NCI-H2029 (cell line): Measurements from ENCODE around the gene APC.

Source experiments
- DNase-seq: peaks from one replicate; lab custom pipeline; 2025; lab: John Stamatoyannopoulos, UW

APC gene

DNA sequence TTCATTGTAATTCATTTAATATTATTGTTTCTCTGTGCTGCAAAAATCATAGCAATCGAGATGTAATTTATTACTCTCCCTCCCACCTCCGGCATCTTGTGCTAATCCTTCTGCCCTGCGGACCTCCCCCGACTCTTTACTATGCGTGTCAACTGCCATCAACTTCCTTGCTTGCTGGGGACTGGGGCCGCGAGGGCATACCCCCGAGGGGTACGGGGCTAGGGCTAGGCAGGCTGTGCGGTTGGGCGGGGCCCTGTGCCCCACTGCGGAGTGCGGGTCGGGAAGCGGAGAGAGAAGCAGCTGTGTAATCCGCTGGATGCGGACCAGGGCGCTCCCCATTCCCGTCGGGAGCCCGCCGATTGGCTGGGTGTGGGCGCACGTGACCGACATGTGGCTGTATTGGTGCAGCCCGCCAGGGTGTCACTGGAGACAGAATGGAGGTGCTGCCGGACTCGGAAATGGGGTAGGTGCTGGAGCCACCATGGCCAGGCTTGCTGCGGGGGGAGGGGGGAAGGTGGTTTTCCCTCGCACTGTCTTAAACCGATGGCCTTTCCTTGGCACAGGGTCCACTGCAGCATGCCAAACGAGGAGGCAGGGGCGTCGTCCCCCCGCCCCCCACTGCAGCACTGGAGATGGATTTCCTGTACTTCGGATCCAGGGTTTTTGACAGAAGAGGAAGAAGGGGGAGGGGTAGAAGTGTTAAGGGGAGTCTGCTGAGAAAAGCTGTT, at the start of gene APC:
TSS of gene APC (plus strand) at position 423 of the 728 bp plus-strand sequence. CDS start 17,006 bp downstream, outside the sequence.
- peak; percentile 69 for DNase-seq

DNA sequence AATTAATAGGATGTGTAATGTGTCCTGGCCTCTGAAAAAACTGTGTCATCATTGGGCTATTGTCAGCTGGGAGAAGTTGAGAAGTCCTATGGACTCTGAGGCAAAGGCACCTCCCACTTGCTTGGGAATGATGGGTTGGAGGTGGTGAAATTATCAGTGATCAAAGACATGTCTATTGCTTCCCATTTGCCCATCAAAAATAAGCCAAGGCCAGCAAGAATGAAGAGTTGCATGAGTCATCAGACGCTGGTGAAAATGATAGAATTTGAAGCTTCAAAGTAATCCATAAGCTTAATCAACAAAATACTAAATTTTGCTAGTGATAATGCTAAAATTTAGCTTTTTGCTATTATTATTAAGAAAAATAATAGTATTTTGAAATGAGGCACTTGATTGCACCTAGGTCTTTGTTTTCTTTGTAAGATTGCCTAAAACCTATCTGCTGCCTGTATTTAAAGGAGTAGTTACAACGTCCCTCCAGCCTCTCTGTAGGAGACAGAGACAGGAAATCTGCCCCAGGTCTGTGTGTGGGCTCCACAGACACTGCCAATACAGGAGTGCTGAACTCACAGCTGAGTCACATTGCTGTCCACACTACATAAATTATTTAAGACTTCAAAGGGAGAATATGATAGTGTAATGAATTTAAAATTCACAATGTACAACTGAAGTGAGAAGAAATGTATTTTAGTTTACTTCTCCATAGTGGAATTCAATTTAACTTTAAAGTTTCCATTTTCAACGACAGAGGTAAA, 48.4 kb upstream of the APC start:
- DNase-seq: no peak

GRCh38 chr5:112690605-112691338, 46.9 kb upstream of the APC start:
- no peak for DNase-seq

DNA sequence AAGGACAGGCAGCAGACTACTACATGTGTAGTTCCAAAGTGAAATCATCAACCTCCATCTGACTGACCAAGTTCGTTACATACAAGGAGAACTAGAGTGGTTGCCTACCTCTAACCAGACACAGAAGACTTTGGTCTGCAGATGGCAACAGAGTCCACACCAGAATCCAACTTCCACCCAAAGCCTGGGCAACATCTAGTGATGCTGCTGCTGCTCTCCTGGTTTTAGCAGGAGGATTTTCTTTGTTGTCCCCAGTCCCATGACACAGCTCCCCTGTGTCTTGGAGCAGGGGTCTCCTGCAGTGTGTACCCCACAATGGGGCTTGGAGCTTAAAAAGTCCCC, 46.4 kb upstream of the APC start:
- DNase-seq: no peak

DNA sequence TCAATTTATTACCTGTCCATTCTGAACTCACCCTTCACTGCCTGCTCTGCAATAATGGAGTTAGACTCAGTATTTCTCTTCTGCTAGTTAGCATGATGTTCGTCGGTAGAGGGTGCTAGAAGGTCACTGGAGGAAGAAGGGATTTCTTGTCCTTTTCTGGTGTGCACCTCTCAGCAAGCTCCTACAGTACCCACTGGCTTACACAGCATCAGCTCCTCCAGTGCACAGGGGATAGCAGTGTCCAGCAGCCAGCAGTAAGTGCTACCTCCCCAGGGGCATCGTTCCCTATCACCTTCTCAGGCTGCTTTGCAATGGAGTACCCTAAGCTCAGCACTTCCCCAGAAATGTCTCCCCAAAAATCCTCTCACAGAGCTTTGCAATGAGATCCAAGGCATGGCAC, 45.9 kb upstream of the APC start:
- peak; percentile 23 for DNase-seq

- DNase-seq: no peak
These were observed 45.2 kb upstream of the APC start for GRCh38 chr5:112692472-112692871.

GRCh38 chr5:112693301-112693700, 44.4 kb upstream of the APC start:
- no peak for DNase-seq

GRCh38 chr5:112694853-112695709, 42.6 kb upstream of the APC start:
- DNase-seq: no peak

GRCh38 chr5:112696786-112697185, 40.9 kb upstream of the APC start:
- no peak for DNase-seq

- DNase-seq: no peak
These were observed 40.4 kb upstream of the APC start for GRCh38 chr5:112697322-112697721.

GRCh38 chr5:112697833-112698232, 39.9 kb upstream of the APC start:
- DNase-seq: no peak

- peak; percentile 28 for DNase-seq
These were observed 33.5 kb upstream of the APC start for GRCh38 chr5:112703866-112704820.

DNA sequence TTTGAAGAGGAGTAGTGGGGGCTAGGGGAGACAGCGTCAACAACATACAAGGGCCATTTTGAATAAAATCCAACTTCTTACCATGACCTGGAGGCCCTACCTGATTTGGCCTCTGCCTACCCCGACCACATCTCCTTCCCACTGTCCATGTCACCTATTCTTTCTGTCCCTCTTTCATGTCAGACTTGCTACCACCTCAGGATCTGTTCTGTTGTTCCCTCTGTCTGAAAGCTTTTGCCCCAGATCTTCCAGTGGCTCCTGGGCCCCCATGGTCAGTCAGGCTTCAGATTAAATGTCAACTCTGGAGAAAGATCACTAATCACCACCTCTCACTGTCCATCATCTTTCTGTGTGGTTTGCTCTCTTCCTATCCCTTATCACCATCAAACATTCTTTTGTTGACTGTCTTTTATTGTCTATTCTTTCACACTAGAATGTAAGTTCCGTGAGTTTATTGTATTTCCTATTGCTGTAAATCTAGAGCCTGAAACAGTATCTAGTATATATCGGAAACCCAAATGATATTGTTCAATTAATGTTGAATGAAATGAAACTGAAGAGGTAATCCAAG, 31.2 kb upstream of the APC start:
- DNase-seq: no peak

DNA sequence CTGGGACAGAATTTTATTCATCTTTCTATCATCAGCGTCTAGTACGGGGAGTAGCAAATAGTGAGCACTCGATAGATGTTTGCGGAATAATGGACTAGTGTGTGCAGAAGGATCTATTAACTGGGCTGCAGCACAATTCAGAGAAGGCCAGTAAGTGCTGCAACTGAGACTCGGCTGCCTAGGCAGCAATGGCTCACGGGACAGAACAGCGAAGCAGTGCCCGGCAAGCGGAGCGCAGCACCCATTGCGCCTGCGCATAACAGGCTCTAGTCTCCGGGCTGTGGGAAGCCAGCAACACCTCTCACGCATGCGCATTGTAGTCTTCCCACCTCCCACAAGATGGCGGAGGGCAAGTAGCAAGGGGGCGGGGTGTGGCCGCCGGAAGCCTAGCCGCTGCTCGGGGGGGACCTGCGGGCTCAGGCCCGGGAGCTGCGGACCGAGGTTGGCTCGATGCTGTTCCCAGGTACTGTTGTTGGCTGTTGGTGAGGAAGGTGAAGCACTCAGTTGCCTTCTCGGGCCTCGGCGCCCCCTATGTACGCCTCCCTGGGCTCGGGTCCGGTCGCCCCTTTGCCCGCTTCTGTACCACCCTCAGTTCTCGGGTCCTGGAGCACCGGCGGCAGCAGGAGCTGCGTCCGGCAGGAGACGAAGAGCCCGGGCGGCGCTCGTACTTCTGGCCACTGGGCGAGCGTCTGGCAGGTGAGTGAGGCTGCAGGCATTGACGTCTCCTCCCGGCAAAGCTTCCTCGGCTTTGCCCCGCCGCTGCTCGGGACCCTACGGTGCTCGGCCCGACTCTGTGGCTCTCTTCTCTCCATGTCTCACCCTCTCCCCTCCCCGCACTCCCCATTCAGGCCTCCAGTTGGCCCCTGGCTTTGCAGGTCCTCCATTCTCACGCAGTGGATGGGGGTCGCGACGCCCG, 30.2 kb upstream of the APC start:
- peak; percentile 98 for DNase-seq

DNA sequence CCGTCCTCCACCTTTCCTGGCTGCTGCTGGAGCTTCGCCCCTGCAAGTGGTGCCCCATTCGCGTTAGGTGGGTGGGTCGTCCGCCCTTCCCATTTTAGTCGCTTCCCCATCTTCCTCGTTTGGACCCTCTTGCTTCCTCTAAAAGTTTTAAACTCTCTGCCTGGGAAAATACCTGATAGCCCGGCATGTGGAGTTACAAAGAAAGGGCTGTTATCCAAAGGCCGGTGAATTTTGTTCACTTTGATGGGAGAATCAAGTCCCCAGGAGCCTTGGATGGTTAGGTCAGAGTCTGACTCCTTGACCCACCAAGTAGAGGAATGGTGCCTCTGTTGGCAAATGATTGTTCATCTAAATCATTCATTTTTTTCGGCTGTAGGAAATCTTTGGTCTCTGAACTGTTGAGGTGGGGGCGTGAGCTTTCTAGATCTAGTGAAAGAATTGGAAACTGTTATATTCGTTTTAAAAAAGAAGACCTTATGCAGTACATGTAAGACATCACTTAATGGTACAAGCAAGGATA, 29.5 kb upstream of the APC start:
- DNase-seq: no peak

GRCh38 chr5:112709416-112709815, 28.3 kb upstream of the APC start:
- no peak for DNase-seq

GRCh38 chr5:112710896-112711295, 26.8 kb upstream of the APC start:
- no peak for DNase-seq

DNA sequence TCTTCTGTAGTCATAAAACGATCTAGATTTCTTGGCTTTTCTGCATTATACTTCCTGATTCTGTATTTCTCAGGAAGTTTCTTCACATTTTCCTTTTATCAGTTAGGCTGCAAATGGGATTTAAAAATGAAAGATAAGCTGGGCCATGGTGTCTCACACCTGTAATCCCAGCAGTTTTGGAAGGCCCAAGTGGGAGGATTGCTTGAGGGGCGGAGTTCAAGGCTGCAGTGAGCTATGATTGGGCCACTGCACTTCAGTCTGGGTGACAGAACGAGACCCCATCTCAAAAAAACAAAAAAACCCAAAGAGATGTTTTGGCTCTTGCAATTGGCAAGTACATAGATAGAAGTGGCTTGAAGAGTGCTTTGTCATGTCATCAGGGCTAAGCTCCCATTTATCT, 26.2 kb upstream of the APC start:
- no peak for DNase-seq

- no peak for DNase-seq
These were observed 24.5 kb upstream of the APC start for GRCh38 chr5:112713206-112713605.
